Suprapubic skin (tissue), 4 donors: ENCODE measurements around the gene IGF2BP2.
"Not testable (repeated sequence)": the region's sequence is repeated elsewhere in the genome, so short reads cannot be mapped to it uniquely, and the experiment has no call there.

Experiments used
- CTCF ChIP-seq, 2 donors: fragments of 200-600 bp in 1 of 2; fragments of 450-650 bp in 1 of 2; sonication (generic) in 1 of 2; IDR thresholded peaks; one replicate each; pipeline ENCODE4 v1.5.1; 2016 to 2019; ENCODE audit warnings: antibody characterized with exemption in 2 of 2, mild to moderate bottlenecking in 1 of 2, moderate library complexity in 1 of 2
- EP300 ChIP-seq: sonication (generic); formaldehyde crosslinking; IDR thresholded peaks from one replicate; pipeline ENCODE4 v1.6.1; 2017; ENCODE audit warnings: antibody characterized with exemption
- POLR2A ChIP-seq, 2 donors: fragments of 450-650 bp; IDR thresholded peaks; one replicate each; pipeline ENCODE4 v1.6.1; 2017; ENCODE audit warnings: antibody characterized with exemption in 2 of 2, mild to moderate bottlenecking in 2 of 2, moderate library complexity in 2 of 2
- POLR2AphosphoS5 ChIP-seq, 3 donors: sonication (generic); formaldehyde crosslinking; IDR thresholded peaks; one replicate each; pipeline ENCODE4 v1.6.1; 2017; ENCODE audit warnings: antibody characterized with exemption in 3 of 3

GRCh38 chr3:185786258-185786657 lies 38.6 kb downstream of the IGF2BP2 start:
- not testable (repeated sequence) for TF ChIP-seq CTCF (IDR thresholded peaks at IDR 0.05); POLR2A (IDR thresholded peaks at IDR 0.05); POLR2AphosphoS5 (IDR thresholded peaks at IDR 0.05); EP300
